Measurements from ENCODE around the gene SPOCK3.

GRCh38 chr4:167150587-167150986 lies 83.7 kb downstream of the SPOCK3 start:
- TF ChIP-seq CTCF (IDR thresholded peaks at IDR 0.05) (no peak), POLR2A (IDR thresholded peaks at IDR 0.05) (no peak)
